ENCODE measurements around the gene RTEL1.

- TF ChIP-seq CTCF (IDR thresholded peaks at IDR 0.05): no peak
- TF ChIP-seq POLR2A (IDR thresholded peaks at IDR 0.05): no peak
Observed at GRCh38 chr20:63733579-63734081, 75.5 kb downstream of the RTEL1 start.
